Measurements from ENCODE around the gene DNAH6. TPM values are rescaled to one million over a fixed set of nuclear protein-coding genes. Genes with fewer than 3 reads are reported as not detected.

The DNAH6 gene
- total RNA-seq, 4 donors from 2014 or later: 0.04 to 0.67 (median 0.27) TPM

GRCh38 chr2:84486441-84487115, 29.7 kb upstream of the DNAH6 start:
- Histone ChIP-seq H3K4me3 (no peak overlapping the region), H3K4me1 (no peaks in the 10 kb centered on the region), H3K36me3 (no peaks in the 10 kb centered on the region), H3K27ac (no peak overlapping the region), H3K9me3 (no peaks in the 10 kb centered on the region), H3K27me3 (peaks cover 6% of the 10 kb centered on the region)
- TF ChIP-seq POLR2AphosphoS5 (IDR thresholded peaks at IDR 0.05) (no peak), POLR2A (IDR thresholded peaks at IDR 0.05) (no peak), EP300 (IDR thresholded peaks at IDR 0.05) (no peak), CTCF (IDR thresholded peaks at IDR 0.05) (no peak)
- ATAC-seq: no peak
- 73 to 94% methylated on average over 2 of the region's 2 CpGs for WGBS, 2 donors (ENCODE audit: low coverage in 1 of 2)

DNA sequence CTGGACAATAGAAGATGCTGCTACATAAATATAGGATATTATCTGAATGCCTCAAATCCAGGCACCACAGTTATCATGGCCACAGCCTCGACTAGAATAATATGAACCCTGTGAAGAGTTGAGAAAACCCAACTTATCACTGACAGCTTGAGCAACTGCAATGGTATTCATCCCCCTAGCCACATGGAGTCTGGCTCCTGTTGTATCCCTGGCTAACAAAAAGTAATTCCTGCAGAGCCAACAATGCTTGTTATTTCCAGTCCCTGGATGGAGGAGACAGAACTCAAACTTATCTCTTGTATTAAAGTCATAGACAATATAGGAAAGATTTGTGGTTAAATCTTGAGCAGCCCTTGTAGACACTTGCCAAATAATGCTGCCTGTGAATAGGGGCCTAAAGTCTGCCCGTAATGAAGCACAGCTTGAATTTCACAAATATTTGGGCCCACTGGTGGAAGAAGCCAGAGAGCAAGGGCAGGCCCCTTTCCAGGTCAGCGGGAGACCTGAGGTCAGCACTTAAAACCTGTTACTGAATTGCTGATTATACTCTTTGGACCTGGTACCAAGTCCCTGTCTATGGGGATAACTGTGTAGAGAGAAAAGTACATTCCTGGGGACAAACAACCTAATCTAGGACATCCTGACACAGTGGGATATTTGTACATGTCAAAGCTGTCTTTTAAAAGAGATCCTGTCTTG, 28.9 kb upstream of the DNAH6 start:
- H3K36me3 ChIP-seq: no peaks in the 10 kb centered on the region
- no peaks in the 10 kb centered on the region for H3K9me3 ChIP-seq
- peaks cover 6% of the 10 kb centered on the region for H3K27me3 ChIP-seq
- no peaks in the 10 kb centered on the region for H3K4me1 ChIP-seq
- whole genome bisulfite sequencing, 2 donors (ENCODE audit: low coverage in 1 of 2): 25 to 73% methylated on average over 2 of the region's 3 CpGs
- H3K4me3 ChIP-seq: no peak overlapping the region
- no peak for ATAC-seq
- TF ChIP-seq EP300 (IDR thresholded peaks at IDR 0.05) (no peak), CTCF (IDR thresholded peaks at IDR 0.05) (no peak), POLR2AphosphoS5 (IDR thresholded peaks at IDR 0.05) (no peak), POLR2A (IDR thresholded peaks at IDR 0.05) (no peak)
- no peak overlapping the region for H3K27ac ChIP-seq

DNA sequence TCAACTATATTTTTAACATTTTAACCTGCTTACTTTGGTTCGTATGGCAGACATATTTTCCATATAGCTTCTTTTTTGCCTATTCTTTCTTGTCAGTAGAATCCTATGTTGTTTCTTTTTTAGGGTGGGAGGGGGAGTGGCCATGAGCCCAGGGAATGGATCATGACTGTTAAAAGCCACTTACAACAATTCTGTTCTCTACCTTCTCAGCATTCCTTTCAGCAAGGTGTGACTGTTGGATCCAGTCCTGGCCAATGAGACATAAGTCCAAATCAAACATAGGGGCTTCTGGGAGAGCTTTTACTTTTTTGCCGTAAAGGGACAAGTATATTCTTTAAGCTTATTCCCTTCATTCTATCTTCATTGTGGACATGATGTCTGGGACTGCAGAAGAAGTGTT, 25.0 kb upstream of the DNAH6 start:
- Histone ChIP-seq H3K36me3 (no peaks in the 10 kb centered on the region), H3K27ac (no peak overlapping the region), H3K27me3 (no peaks in the 10 kb centered on the region), H3K4me3 (no peak overlapping the region), H3K4me1 (no peaks in the 10 kb centered on the region), H3K9me3 (no peaks in the 10 kb centered on the region)
- 49 to 50% methylated on average over 2 of the region's 2 CpGs for WGBS, 2 donors (ENCODE audit: low coverage in 1 of 2)
- no peak for TF ChIP-seq CTCF (IDR thresholded peaks at IDR 0.05)
- TF ChIP-seq POLR2AphosphoS5 (IDR thresholded peaks at IDR 0.05): no peak
- no peak for TF ChIP-seq EP300 (IDR thresholded peaks at IDR 0.05)
- TF ChIP-seq POLR2A (IDR thresholded peaks at IDR 0.05): no peak
- no peak for ATAC-seq

GRCh38 chr2:84491741-84492140, 24.6 kb upstream of the DNAH6 start:
- Histone ChIP-seq H3K27ac (no peak overlapping the region), H3K4me3 (no peak overlapping the region), H3K27me3 (no peaks in the 10 kb centered on the region), H3K36me3 (no peaks in the 10 kb centered on the region), H3K9me3 (no peaks in the 10 kb centered on the region), H3K4me1 (no peaks in the 10 kb centered on the region)
- 91 to 98% methylated on average over 6 of the region's 6 CpGs for WGBS, 2 donors (ENCODE audit: low coverage in 1 of 2)
- ATAC-seq: no peak
- TF ChIP-seq CTCF (IDR thresholded peaks at IDR 0.05): no peak
- TF ChIP-seq EP300 (IDR thresholded peaks at IDR 0.05): no peak
- no peak for TF ChIP-seq POLR2AphosphoS5 (IDR thresholded peaks at IDR 0.05)
- no peak for TF ChIP-seq POLR2A (IDR thresholded peaks at IDR 0.05)

- H3K27me3 ChIP-seq: no peaks in the 10 kb centered on the region
- TF ChIP-seq POLR2AphosphoS5 (IDR thresholded peaks at IDR 0.05) (no peak), EP300 (IDR thresholded peaks at IDR 0.05) (no peak), POLR2A (IDR thresholded peaks at IDR 0.05) (no peak), CTCF (IDR thresholded peaks at IDR 0.05) (no peak)
- no peaks in the 10 kb centered on the region for H3K4me1 ChIP-seq
- H3K36me3 ChIP-seq: no peaks in the 10 kb centered on the region
- H3K9me3 ChIP-seq: no peaks in the 10 kb centered on the region
- ATAC-seq: no peak
- no peak overlapping the region for H3K27ac ChIP-seq
- H3K4me3 ChIP-seq: no peak overlapping the region
- WGBS, 2 donors (ENCODE audit: low coverage in 1 of 2): 29 to 50% methylated on average over 1 of the region's 1 CpG
These were observed 23.7 kb upstream of the DNAH6 start for GRCh38 chr2:84492571-84492970.

All from gastroesophageal sphincter (tissue), 4 donors.